Uterus (tissue), 4 donors: ENCODE results near the gene EYA3. TPM values are rescaled to one million over a fixed set of nuclear protein-coding genes. Genes with fewer than 3 reads are reported as not detected.

Experiments used
- DNase-seq, 2 donors: peaks; one replicate each; pipeline ENCODE4 v3.0.0-alpha.2; 2019 to 2020
- H3K27ac ChIP-seq, 2 donors: fragments of 200-600 bp; sonication (generic); 1 replicate in 1 of 2; 2 replicates in 1 of 2; pipeline ENCODE4 v1.5.1; 2016 to 2018
- H3K27me3 ChIP-seq, 2 donors: fragments of 200-600 bp; sonication (generic); one replicate each; pipeline ENCODE4 v1.5.1; 2018 to 2019; ENCODE audit warnings: control low read depth in 1 of 2
- H3K36me3 ChIP-seq, 2 donors: fragments of 200-600 bp; sonication (generic); one replicate each; pipeline ENCODE4 v1.5.1; 2019; ENCODE audit warnings: control low read depth in 1 of 2
- H3K4me1 ChIP-seq, 2 donors: fragments of 200-600 bp; sonication (generic); one replicate each; pipeline ENCODE4 v1.5.1; 2018 to 2019; ENCODE audit warnings: control low read depth in 1 of 2
- H3K4me3 ChIP-seq, 2 donors: fragments of 200-600 bp; sonication (generic); 1 replicate in 1 of 2; 2 replicates in 1 of 2; pipeline ENCODE4 v1.5.1; 2018 to 2019; ENCODE audit warnings: mild to moderate bottlenecking in 1 of 2
- H3K9me3 ChIP-seq, 2 donors: fragments of 200-600 bp; sonication (generic); one replicate each; pipeline ENCODE4 v1.5.1; 2019; ENCODE audit warnings: control low read depth in 1 of 2
- POLR2A ChIP-seq, 2 donors: fragments of 450-650 bp; IDR thresholded peaks; one replicate each; pipeline ENCODE4 v1.6.1; 2016; ENCODE audit warnings: antibody characterized with exemption in 2 of 2, mild to moderate bottlenecking in 1 of 2, moderate library complexity in 1 of 2
- intact Hi-C: fragments of 100-400 bp; cut with DNase I; formaldehyde crosslinking; loops from one replicate; pipeline ENCODE4 v1.15.1; 2023; ENCODE audit warnings: low total_unique reads
- total RNA-seq, 4 donors: library from RNA; depleted of rRNA in 3 of 4; stranded (reverse); fragments of >200 nt in 3 of 4; gene quantifications; one replicate each; pipeline versions ENCODE4 v1.1.0 to v1.2.4, GENCODE V29; 2014 to 2023
- TF ChIP-seq, protein P1 (sequence below), 4 experiments: fragments of 200-600 bp in 2 of 4; fragments of 450-650 bp in 2 of 4; sonication (generic) in 2 of 4; IDR thresholded peaks; one replicate each; pipeline ENCODE4 v1.5.1; 2016 to 2019; ENCODE audit warnings: antibody characterized with exemption in 4 of 4, mild to moderate bottlenecking in 2 of 4, moderate library complexity in 1 of 4
- donor health status: DM: yes; HTN: yes; CAD: no.

EYA3 gene
- total RNA-seq, 4 donors from 2014 or later, result 7.2 to 30.4 (median 13.1) TPM

DNA sequence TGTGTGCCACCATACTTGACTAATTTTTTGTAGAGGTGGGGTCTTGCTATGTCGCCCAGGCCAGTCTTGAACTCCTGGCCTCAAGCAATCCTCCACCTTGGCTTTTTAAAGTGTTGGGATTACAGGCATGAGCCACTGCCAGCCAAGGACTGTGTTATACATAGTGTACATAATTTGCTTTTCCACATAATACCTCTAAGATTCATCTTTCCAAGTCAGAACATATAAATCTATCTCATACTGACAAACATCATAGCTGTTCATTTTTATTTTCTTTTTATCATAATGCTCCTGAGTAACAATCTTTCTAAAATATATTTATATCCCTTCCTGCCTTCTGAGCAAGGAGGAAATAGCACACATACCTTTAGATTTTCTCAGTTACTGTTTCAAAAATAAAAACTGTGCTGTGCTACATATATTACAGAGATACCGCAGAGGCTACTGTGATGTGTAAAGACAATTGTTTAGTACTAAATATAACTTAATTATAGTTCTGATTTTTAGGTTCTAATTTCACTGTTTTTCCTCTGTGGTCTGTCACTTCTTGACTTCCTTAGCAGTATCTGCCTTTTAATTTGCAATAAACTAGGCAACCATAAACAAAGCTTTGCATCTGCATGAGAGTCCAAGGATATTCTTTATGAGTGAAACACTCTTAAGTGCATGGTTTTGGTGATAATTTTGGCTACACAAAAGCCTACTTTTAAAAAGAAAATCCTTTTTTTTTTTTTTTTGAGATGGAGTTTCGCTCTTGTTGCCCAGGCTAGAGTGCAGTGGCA, 59.3 kb downstream of the EYA3 start:
- Histone ChIP-seq H3K4me1 (no peaks in the 10 kb centered on the region), H3K27me3 (no peaks in the 10 kb centered on the region), H3K27ac (peak overlapping the region in 1 of 2 donors; percentile 47), H3K4me3 (no peak overlapping the region), H3K9me3 (no peaks in the 10 kb centered on the region), H3K36me3 (no peaks in the 10 kb centered on the region)
- intact Hi-C loops, result no loop called here
- no peak for DNase-seq
- no peak for TF ChIP-seq POLR2A (IDR thresholded peaks at IDR 0.05)
- TF ChIP-seq, protein P1, sequence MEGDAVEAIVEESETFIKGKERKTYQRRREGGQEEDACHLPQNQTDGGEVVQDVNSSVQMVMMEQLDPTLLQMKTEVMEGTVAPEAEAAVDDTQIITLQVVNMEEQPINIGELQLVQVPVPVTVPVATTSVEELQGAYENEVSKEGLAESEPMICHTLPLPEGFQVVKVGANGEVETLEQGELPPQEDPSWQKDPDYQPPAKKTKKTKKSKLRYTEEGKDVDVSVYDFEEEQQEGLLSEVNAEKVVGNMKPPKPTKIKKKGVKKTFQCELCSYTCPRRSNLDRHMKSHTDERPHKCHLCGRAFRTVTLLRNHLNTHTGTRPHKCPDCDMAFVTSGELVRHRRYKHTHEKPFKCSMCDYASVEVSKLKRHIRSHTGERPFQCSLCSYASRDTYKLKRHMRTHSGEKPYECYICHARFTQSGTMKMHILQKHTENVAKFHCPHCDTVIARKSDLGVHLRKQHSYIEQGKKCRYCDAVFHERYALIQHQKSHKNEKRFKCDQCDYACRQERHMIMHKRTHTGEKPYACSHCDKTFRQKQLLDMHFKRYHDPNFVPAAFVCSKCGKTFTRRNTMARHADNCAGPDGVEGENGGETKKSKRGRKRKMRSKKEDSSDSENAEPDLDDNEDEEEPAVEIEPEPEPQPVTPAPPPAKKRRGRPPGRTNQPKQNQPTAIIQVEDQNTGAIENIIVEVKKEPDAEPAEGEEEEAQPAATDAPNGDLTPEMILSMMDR (IDR thresholded peaks at IDR 0.05), result no peak

DNA sequence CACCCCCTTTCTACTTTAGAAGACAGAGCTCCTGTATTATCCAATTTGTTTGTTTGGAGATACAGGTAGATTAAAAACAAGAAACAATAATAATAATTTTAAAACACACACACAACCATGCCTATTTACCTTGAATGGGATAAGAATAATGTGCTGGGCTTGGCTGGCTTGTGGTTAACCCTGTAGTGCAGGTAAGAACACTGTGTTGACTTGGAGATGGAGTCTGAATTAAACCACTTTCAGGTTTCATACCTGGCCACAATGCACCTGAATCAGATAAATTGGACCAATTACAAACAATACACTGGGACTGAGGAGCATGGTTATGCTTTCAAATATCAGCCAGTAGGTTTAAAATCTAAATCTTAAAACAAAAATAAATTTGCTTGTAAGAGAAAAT, 60.8 kb downstream of the EYA3 start:
- Histone ChIP-seq H3K9me3 (no peaks in the 10 kb centered on the region), H3K27ac (no peak overlapping the region), H3K4me1 (no peaks in the 10 kb centered on the region), H3K36me3 (no peaks in the 10 kb centered on the region), H3K4me3 (no peak overlapping the region), H3K27me3 (no peaks in the 10 kb centered on the region)
- intact Hi-C loops, result no loop called here
- DNase-seq, result no peak
- TF ChIP-seq, protein P1 (IDR thresholded peaks at IDR 0.05), result no peak
- no peak for TF ChIP-seq POLR2A (IDR thresholded peaks at IDR 0.05)

DNA sequence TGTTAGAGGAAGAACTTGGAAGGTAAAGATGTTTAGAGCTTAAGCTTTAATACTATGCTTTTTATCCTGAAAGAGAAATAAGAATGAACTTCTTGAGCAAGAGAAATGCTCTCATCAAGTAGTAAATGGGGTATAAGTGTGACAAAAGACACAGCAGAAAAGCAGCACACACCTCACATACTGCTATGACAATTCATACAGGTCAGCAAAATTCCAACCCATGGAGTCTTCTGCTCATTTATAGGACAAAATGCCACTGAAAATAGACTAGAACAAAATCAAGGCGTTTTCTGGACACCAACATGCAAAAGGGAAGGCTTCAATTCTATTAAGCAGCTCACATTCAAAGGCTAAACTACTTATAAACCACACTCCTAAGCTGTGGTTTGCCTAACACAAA, 61.2 kb downstream of the EYA3 start:
- Histone ChIP-seq H3K27me3 (no peaks in the 10 kb centered on the region), H3K4me3 (no peak overlapping the region), H3K27ac (no peak overlapping the region), H3K36me3 (no peaks in the 10 kb centered on the region), H3K4me1 (no peaks in the 10 kb centered on the region), H3K9me3 (no peaks in the 10 kb centered on the region)
- no peak for TF ChIP-seq POLR2A (IDR thresholded peaks at IDR 0.05)
- TF ChIP-seq, protein P1 (IDR thresholded peaks at IDR 0.05), result no peak
- intact Hi-C loops, result no loop called here
- DNase-seq, result no peak

DNA sequence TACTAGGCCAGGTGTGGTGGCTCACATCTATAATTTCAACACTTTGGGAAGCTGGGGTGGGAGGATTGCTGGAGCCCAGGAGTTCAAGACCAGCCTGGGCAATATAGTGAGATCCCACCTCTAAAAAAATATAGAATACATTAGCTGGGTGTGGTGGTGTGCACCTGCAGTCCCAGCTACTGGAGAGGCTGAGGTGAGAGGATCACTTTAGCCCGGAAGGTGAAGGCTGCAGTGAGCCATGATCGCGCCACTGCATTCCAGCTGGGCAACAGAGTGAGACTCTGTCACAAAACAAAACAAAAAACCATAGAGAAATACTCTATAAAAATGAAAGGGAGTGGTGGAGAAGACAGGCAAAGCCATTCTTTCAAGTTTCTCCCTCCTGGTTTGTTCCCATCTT, 62.1 kb downstream of the EYA3 start:
- Histone ChIP-seq H3K27me3 (no peaks in the 10 kb centered on the region), H3K27ac (no peak overlapping the region), H3K36me3 (no peaks in the 10 kb centered on the region), H3K4me3 (no peak overlapping the region), H3K4me1 (no peaks in the 10 kb centered on the region), H3K9me3 (no peaks in the 10 kb centered on the region)
- no peak for DNase-seq
- no peak for TF ChIP-seq POLR2A (IDR thresholded peaks at IDR 0.05)
- TF ChIP-seq, protein P1 (IDR thresholded peaks at IDR 0.05), result no peak
- intact Hi-C loops, result no loop called here

DNA sequence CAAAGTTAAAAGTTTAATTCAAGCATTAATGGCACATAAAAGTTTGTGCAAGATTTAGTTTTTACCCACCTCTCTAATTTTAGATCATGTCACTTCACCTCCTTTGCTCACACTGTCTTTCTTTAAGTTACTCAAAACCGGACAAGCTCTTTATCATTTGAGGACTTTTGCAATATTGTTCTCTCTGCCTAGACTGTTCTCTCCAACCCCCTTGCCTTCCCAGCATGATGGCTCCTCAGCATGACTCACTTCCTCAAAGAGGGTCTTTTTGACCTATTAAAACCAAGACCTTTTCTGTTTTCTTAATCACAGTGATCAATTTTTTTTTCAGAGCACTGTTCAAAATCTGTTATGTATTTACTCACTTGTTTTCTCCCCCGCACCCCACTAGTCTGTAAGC, 67.3 kb downstream of the EYA3 start:
- no peaks in the 10 kb centered on the region for H3K9me3 ChIP-seq
- TF ChIP-seq, protein P1 (IDR thresholded peaks at IDR 0.05), result no peak
- TF ChIP-seq POLR2A (IDR thresholded peaks at IDR 0.05), result no peak
- DNase-seq, result no peak
- no peaks in the 10 kb centered on the region for H3K36me3 ChIP-seq
- no peak overlapping the region for H3K27ac ChIP-seq
- no peaks in the 10 kb centered on the region for H3K27me3 ChIP-seq
- intact Hi-C loops, result no loop called here
- H3K4me3 ChIP-seq, result no peak overlapping the region
- no peaks in the 10 kb centered on the region for H3K4me1 ChIP-seq
